RPMI7951 (cell line): ENCODE results near the gene SPECC1L. TPM values are rescaled to one million over a fixed set of nuclear protein-coding genes. Genes with fewer than 3 reads are reported as not detected.
"Not testable (repeated sequence)": the region's sequence is repeated elsewhere in the genome, so short reads cannot be mapped to it uniquely, and the experiment has no call there.

ENCODE experiments used
- DNase-seq: peaks from one replicate; pipeline ENCODE4 v3.0.0-alpha.2; 2012; ENCODE audit warnings: low read depth
- total RNA-seq: library from RNA; depleted of rRNA; stranded (reverse); fragments of >200 nt; shearing (Covaris generic); gene quantifications from 2 replicates; pipeline ENCODE4 v1.2.3, GENCODE V29; 2014

The SPECC1L gene
- total RNA-seq, 1 experiment from 2014 or later = 12.6 TPM

DNA sequence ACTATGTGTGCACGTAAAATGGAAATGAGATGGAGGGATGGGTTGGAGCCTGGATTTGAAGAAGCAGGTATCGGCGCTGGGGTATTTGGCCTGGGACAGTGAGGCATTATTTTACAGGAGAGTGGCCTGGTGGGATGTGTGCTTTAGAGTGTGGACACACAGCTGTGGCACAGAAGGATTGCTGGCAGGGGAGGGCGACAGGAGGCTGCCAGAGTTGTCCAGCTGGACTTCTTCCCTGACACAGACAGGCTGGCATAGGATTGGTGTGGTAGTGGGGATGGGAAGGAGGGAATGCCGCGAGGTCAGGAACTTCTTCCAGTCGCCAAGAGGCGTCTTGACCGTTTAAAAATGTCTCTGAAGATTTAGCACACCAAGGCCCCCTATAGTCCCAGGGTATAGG, 16.6 kb downstream of the SPECC1L start:
- DNase-seq = not testable (repeated sequence)

DNA sequence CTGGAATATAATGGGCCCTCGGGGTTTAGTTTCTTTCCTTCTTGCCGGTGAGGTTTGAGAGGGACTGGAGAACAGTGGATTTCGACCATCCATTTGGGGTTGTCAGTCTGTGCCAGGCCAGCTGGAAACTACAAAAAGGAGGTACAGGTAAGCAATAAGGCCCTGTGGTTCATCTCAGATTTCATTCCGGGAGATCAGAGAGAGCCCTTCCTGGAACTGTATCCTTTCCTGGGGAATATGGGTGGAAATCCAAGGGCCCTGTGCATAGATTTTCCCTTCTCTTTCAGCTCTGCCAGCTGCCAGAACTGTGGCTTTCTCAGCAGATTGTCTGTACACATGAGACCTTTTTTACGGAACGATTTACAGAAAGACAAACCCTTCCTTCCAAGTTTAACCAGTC, 17.2 kb downstream of the SPECC1L start:
- DNase-seq = not testable (repeated sequence)

DNA sequence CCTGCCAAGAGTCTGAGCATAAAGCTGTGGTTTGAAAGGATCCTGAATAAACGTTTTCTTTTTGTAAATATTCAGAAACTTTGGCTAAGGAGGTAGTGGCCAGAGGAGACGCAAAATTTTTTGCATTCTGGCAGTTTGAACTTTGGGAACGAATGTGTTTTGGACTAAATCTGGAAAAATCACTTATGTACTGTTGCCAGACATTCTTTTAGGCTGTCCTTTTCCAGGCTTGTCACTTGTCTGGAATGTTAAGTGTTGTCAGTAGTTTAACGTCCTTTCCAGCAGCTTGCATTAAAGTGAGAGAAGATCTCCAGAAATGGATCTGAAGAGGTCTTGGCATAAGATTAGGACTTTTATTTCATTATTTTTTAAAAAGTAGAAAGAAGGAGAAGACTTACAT, 18.5 kb downstream of the SPECC1L start:
- peak; percentile 77 for DNase-seq

DNA sequence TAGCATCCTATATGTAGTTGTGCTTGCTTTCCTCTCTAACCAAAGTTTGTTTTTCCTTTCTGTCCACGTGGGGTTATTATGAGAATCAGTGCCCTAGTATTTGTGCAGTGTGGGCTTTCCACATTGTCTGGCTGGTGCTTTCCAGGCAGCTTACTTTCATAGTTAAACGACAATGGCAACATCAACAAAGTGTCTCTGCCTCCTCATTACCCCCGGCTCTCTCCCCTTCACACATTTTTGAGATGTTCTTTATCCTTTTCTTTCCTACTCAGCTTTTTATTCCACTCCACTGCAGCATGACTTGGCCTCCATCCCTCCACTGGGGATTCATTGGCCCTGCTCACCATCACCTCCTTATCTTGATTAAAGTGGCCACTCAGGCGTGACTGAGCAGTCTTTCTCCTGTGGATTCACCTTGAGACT, 19.1 kb downstream of the SPECC1L start:
- DNase-seq = peak; percentile 21

DNA sequence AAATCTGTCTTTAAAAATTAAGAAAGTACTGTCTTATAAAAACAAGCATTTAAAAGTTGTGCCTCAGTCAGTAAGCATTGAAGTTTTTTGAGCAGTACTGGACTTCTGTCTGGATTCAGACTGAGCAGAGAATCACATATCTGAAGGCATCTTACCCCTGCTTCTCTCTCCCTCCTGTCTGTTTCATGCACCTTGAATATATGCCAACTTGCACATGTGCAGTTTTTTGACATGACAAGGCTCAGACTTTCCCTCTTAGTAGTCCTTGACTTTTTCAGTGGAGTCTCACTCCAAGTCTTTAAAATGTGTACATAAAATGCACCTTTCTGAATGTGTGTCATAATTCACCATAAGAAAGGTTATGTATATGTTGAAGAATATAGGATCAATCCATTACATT, 19.8 kb downstream of the SPECC1L start:
- peak; percentile 43 for DNase-seq

DNA sequence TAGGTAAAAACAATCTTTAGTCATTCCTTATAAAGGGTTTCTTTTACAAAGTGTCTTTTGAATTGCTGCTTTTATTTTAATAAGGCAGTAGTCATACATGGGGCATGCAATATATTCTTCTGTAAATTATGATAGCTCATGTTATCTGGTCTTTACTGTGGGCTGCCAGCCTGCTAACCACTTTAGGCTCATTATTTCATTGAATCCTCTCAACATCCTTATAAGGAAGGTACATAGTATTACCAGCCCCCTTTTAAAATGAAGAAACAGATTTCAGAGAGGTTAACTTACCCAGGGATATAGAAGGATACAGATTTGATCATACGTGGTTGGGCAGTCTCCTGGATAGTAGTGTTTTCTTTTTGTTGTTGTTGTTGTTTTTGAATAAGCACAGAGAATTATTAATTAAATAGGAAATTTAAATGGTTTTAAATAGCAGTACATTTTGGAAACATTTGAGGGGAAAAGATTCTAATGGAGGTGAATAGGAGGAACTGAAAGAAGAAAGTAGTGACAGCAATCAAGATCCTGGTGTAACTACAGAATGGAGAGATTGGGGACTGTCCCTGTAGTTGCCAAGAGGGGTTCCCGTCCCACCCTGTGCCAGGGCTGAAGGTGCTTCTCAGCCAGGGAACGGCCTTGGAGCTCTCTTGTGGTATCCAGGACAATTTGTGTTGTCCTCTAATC, 21.0 kb downstream of the SPECC1L start:
- DNase-seq = no peak

DNA sequence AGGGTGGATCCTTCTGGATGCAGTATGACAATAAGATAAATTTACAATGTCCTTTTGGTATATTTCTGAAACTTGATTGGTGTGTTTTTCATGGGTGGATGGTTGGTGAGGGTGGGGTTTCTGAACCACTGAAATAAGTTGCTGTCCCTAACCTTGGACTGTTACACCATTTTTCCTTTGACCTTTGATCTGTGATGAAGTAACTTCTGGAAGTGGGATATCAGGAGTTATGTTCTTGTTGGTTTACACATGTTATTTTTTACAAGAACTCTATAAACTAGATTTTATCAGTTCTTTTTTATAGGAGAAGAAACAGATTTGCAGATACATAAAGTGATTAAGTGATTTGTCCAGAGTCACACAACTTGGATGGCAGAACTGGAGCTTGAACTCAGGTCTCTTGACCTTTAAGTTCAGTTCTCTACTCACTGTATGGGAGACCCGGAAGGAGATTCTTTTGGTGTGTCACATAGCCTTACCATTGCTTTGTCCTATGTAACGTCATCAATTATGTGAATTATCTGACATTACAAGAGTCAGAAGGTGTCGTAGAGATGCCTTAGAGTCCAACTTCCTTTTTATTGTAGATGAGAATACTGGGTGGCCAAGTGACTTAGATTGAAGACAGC, 21.7 kb downstream of the SPECC1L start:
- not testable (repeated sequence) for DNase-seq

DNA sequence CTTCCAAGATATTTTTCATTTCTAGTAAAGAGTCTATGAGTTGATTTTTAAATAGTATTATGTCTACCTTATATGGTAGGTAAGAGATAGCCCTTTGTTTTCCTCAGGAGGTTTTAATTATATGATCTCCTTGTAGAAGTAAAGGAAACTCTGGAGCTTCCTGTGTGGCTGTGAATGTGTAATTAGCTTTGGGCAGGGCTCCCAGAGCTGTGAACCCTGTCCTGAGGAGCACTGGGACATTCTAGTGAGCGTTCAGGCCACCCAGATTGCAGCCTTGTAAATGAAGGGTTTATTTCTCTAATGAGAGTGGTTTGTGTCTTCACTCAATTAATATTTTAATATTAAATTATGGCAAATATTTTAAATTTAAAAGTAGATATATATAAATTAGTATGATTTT, 24.3 kb downstream of the SPECC1L start:
- not testable (repeated sequence) for DNase-seq

DNA sequence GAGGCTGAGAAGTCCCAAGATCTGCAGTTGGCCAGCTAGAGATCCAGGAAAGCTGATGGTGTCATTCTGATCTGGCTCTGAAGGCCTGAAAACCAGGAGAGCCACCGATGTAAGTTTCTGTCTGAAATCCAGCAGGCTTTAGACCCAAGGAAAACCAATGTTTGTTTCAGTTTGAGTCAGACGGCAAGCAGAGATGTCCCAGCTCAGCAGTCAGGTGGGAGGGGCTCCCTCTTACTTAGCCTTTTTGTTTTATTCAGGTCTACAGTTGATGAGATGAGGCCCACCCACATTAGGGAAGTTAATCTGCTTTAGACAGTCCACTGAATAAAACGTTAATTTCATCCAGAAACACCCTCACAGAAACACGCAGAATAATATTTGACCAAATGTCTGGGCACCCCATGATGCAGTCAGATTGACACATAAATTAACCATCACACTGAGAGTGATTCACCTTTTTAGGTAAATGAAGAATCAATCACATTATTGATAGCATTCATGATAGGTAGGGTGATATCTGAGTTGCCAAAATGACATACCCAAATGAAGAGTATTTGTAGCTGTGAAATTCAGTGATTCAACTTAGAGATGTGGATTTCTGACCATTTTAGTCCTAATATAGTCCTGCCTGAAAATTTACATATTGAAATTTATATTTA, 28.0 kb downstream of the SPECC1L start:
- not testable (repeated sequence) for DNase-seq

DNA sequence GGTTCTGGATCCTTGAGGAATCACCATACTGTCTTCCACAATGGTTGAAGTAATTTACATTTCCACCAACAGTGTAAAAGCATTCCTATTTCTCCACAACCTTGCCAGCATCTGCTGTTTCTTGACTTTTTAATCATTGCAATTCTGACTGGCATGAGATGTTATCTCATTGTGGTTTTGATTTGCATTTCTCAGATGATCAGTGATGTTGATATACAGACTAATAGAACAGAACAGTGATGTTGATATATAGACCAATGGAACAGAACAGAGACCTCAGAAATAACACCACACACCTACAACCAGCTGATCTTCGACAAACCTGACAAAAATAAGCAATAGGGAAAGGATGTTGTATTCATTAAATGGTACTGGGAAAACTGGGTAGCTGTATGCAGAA, 29.9 kb downstream of the SPECC1L start:
- not testable (repeated sequence) for DNase-seq

DNA sequence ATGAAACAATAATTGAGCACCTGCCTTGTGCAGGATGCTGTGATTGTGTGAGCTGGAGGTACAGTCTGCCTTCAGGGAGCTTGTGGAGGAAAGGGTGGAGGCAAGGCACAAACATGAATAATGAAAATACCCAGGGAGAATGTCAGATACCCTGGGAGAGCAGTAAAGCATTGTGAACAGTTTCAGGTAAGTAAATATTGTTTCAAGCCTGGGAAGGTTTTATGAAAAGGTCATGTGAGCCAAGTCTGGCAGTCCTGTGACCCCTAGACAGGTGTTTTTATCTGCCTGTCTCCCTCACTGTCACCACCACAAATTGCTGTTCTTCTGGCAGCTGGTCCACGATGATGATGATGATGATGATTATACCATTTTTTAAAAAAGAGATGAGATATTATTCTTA, 32.0 kb downstream of the SPECC1L start:
- DNase-seq = no peak

DNA sequence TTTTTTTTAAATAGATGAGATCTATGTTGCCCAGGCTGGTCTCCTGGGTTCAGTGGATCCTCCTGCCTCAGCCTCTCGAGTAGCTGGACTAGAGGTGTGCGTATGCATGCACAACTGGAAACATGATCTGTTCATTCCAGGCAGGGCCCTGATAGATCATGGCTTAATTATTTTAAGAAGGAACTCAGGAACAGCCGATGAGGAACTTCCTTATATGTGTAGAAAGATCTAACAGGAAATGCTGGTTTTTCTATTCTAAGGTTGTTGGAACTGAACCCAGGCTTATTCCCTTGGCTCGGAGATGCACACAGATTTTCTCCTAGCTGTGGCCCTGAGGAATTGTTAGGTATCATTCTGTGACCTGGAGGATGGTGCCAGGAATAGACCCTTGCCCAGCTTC, 32.4 kb downstream of the SPECC1L start:
- no peak for DNase-seq

DNA sequence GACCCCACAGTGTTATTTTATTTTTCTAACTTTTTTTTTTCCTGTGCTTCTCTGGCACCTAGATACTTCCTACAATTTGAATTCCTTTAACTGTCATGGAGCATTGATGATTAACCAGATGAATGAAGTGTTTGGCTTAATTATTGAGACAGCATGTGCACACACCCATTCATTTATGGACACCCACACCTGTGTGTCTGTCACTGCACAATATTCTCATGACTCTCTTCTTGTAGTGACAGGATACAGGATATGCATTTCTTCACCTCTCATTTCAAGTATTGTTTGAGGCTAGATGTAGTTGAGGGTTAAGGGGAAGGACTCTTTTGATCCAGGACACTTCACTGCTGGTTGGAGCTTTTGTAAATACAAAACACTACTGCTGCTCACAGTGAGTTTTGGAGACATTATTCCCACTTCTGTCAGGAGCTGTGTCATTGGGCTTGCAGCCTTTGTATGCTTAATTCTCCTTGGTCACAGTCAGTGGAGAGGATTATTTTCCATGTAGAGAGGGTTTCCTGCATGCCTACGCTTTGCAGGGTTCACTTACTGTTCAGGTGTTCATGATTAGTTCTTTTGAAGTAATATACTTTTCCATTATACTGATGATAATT, 33.5 kb downstream of the SPECC1L start:
- no peak for DNase-seq

DNA sequence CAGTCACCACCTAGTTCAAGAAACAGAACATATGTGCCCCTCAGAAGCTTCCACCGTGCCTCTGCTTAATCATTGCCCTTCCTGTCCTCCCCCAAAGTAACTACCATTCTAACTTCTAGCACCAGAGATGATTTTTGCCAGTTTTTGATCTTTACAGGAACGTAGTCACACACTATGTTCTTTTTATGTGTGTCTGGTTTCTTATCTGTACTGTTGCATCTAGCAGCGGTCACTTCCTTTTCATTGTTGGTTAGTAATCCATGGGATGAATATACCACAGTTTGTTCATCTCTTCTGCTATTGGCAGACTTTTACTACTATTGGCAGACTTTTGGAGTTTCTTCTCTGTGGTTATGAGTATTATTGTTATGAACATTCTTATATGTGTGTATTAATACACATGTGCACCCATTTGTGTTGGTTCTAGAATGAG, 34.6 kb downstream of the SPECC1L start:
- no peak for DNase-seq

DNA sequence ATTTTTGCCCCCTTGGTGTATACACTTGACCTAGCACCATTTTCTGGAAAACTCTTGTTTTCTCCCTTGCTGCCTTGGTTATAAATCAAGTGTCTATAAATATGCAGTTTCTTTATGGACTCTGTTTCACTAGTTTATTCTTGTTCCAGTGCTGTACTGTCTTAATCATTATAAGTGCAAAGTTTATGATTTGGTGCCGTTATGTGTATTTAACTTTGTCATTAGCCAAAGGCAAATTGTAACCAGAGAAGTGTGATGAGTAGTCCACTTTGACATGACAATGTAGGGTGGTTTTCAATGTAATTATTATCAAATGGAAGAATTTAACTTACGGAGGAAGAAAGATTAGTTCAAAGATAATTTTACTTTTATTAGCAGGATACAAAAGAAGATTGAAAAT, 40.3 kb downstream of the SPECC1L start:
- peak; percentile 7 for DNase-seq

DNA sequence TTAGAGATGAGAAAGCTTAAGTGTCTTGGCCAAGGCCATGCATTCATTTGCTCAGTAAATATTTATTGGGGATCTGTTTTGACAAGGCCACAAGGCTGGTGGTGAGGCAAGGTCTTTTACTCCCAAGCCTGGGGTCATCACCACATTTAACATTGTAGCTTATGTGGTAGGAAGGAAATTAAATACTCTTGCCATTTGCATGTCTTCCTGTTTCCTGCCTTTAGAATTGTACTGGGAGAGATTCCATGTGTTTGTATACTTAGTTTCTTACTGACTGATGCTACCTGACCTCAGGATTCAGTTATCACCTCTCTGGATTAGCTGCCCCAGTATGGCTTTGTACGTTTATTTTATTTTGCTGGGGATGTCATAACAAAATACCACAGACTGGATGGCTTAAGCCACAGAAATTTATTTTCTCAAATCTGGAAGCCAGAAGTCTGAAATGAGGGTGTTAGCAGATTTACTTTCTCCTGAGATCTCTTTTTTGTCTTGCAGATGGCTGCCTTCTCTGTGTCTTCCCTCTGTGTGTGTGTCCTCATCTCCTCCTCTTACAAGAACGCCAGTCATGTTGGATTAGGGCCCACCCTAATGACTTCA, 44.8 kb downstream of the SPECC1L start:
- DNase-seq = no peak

DNA sequence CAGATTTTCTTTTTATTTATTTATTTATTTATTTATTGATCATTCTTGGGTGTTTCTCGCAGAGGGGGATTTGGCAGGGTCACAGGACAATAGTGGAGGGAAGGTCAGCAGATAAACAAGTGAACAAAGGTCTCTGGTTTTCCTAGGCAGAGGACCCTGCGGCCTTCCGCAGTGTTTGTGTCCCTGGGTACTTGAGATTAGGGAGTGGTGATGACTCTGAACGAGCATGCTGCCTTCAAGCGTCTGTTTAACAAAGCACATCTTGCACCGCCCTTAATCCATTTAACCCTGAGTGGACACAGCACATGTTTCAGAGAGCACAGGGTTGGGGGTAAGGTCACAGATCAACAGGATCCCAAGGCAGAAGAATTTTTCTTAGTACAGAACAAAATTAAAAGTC, 45.6 kb downstream of the SPECC1L start:
- DNase-seq = not testable (repeated sequence)

DNA sequence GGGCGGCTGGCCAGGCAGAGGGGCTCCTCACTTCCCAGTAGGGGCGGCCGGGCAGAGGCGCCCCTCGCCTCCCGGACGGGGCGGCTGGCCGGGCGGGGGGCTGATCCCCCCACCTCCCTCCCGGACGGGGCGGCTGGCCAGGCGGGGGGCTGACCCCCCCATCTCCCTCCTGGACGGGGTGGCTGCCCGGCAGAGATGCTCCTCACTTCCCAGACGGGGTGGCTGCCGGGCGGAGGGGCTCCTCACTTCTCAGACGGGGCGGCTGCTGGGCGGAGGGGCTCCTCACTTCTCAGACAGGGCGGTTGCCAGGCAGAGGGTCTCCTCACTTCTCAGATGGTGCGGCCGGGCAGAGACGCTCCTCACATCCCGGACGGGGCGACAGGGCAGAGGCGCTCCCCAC, 46.9 kb downstream of the SPECC1L start:
- not testable (repeated sequence) for DNase-seq

DNA sequence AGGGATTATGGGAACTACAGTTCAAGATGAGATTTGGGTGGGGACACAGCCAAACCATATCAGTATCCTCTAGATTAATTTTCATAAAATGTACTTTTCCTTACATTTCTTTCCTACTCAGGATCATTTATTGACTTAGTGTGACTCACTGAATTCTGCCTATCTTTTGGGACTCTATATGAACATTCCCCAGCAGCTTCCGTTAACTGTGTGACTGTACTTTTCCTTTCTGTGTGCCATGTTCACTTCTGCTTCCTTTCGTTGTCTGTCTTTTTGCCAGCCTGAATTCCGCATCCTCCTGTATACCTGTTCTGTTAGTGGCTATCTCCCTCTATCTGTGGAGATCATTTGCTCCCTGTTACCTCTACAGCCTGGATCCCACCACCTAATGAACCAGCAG, 48.8 kb downstream of the SPECC1L start:
- no peak for DNase-seq

DNA sequence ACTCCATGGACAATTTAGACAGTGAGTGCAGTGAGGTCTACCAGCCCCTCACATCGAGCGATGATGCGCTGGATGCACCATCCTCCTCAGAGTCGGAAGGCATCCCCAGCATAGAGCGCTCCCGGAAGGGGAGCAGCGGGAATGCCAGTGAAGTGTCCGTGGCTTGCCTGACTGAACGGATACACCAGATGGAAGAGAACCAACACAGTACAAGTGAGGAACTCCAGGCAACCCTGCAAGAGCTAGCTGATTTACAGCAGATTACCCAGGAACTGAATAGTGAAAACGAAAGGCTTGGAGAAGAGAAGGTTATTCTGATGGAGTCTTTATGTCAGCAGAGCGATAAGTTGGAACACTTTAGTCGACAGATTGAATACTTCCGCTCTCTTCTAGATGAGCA, 51.4 kb downstream of the SPECC1L start:
- DNase-seq = no peak

DNA sequence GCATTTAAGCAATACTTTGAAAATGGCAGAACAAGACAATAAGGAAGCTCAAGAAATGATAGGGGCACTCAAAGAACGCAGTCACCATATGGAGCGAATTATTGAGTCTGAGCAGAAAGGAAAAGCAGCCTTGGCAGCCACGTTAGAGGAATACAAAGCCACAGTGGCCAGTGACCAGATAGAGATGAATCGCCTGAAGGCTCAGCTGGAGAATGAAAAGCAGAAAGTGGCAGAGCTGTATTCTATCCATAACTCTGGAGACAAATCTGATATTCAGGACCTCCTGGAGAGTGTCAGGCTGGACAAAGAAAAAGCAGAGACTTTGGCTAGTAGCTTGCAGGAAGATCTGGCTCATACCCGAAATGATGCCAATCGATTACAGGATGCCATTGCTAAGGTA, 51.9 kb downstream of the SPECC1L start:
- DNase-seq = no peak

DNA sequence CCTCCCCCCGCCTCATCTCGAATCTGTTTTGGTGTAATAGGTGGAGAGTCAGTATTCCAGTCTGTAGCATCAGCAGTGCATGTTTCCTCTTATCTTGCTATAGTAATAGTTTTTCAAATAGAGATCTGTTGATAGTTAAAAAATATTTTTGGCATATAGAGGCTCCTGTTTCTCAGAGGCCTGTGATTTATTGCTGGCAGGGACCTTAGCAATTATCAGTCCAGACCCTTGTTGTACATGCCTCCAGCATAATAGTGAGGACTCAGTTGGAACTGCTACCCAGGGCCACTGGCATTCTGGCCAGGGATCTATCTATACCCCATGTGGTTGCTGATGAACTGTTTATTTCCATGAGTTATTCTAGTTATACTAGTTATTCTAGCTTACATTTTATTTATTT, 52.6 kb downstream of the SPECC1L start:
- DNase-seq = no peak
